Measurements from ENCODE around the gene ACO1. TPM values are rescaled to one million over a fixed set of nuclear protein-coding genes. Genes with fewer than 3 reads are reported as not detected.

ACO1 gene
- total RNA-seq, 1 donor from 2014 or later: 37.6 TPM

DNA sequence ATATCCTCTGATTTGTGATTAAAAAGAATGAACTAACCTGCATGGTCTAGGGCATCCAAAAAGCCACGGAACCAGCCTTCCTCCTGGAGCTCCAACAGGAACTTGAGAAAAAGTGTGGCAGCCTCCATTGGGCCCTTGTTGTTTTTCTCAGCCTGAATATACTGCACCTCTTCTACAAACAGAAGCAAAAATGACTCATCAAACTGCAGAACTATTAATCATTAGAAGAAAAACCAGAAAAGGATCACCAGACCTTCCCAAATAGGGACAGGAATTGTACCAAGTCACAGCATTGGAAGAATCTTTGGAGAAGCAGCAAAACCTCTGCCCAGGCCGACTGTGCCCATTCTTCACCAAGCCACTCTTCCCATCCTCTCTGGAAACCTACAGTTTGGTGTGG lies 116.3 kb downstream of the ACO1 start:
- H3K4me3 ChIP-seq: no peak overlapping the region
- TF ChIP-seq EZH2 (IDR thresholded peaks at IDR 0.05) (no peak), EZH2phosphoT487 (IDR thresholded peaks at IDR 0.05) (no peak)
- TF ChIP-seq, protein P1, sequence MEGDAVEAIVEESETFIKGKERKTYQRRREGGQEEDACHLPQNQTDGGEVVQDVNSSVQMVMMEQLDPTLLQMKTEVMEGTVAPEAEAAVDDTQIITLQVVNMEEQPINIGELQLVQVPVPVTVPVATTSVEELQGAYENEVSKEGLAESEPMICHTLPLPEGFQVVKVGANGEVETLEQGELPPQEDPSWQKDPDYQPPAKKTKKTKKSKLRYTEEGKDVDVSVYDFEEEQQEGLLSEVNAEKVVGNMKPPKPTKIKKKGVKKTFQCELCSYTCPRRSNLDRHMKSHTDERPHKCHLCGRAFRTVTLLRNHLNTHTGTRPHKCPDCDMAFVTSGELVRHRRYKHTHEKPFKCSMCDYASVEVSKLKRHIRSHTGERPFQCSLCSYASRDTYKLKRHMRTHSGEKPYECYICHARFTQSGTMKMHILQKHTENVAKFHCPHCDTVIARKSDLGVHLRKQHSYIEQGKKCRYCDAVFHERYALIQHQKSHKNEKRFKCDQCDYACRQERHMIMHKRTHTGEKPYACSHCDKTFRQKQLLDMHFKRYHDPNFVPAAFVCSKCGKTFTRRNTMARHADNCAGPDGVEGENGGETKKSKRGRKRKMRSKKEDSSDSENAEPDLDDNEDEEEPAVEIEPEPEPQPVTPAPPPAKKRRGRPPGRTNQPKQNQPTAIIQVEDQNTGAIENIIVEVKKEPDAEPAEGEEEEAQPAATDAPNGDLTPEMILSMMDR (IDR thresholded peaks at IDR 0.05): no peak
- no peak overlapping the region for H3K27ac ChIP-seq
- Mint-ChIP-seq H3K36me3 (peaks cover 4% of the 10 kb centered on the region), H3K9me3 (no peaks in the 10 kb centered on the region), H3K27ac (no peak overlapping the region), H3K4me3 (no peak overlapping the region), H3K27me3 (ENCODE audit: insufficient read depth, low read depth) (peaks cover 2% of the 10 kb centered on the region), H3K4me1 (peaks cover 8% of the 10 kb centered on the region)
- H3K27me3 ChIP-seq: no peaks in the 10 kb centered on the region
- no peaks in the 10 kb centered on the region for H4K20me1 ChIP-seq (ENCODE audit: low read depth)
- H2AFZ ChIP-seq (replicated peaks): no peak overlapping the region
- H3F3A ChIP-seq (ENCODE audit: low read depth): peaks cover 4% of the 10 kb centered on the region
- no peaks in the 10 kb centered on the region for H3K4me1 ChIP-seq
- DNase-seq (ENCODE audit: low spot score): no peak
- H3K9me3 ChIP-seq (ENCODE audit: low read depth): no peaks in the 10 kb centered on the region
- H3K9ac ChIP-seq: no peak overlapping the region
- H3K36me3 ChIP-seq: no peaks in the 10 kb centered on the region
- no peaks in the 10 kb centered on the region for H3K79me2 ChIP-seq (ENCODE audit: low read depth)
- no peak overlapping the region for H3K4me2 ChIP-seq

DNA sequence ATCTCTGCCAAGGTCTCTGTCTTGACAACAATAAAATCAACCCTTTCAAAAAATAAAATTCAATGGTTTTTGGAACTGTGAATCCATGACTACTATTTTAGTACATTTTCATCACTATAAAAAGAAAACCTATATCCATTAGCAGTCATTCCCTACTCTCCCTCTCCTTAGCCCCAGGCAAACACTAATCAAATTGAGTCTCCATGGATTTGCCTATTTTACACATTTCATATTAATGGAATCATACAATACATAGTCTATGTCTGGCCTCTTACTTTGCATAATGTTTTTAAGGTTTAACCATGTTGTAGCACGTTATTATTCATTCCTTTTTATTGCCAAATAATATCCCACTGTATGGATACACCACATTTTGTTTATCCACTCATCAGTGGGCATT lies 117.4 kb downstream of the ACO1 start:
- Histone ChIP-seq H3K27ac (no peak overlapping the region), H4K20me1 (ENCODE audit: low read depth) (no peaks in the 10 kb centered on the region), H3K36me3 (no peaks in the 10 kb centered on the region), H3K4me2 (no peak overlapping the region), H2AFZ (replicated peaks) (no peak overlapping the region), H3F3A (ENCODE audit: low read depth) (peaks cover 4% of the 10 kb centered on the region), H3K79me2 (ENCODE audit: low read depth) (no peaks in the 10 kb centered on the region), H3K27me3 (no peaks in the 10 kb centered on the region), H3K4me3 (no peak overlapping the region), H3K9me3 (ENCODE audit: low read depth) (no peaks in the 10 kb centered on the region), H3K4me1 (no peaks in the 10 kb centered on the region), H3K9ac (no peak overlapping the region)
- DNase-seq (ENCODE audit: low spot score): no peak
- no peak overlapping the region for H3K27ac Mint-ChIP-seq
- H3K27me3 Mint-ChIP-seq (ENCODE audit: insufficient read depth, low read depth): peaks cover 2% of the 10 kb centered on the region
- TF ChIP-seq, protein P1 (IDR thresholded peaks at IDR 0.05): no peak
- TF ChIP-seq EZH2 (IDR thresholded peaks at IDR 0.05): no peak
- TF ChIP-seq EZH2phosphoT487 (IDR thresholded peaks at IDR 0.05): no peak
- peaks cover 8% of the 10 kb centered on the region for H3K4me1 Mint-ChIP-seq
- peaks cover 4% of the 10 kb centered on the region for H3K36me3 Mint-ChIP-seq
- no peaks in the 10 kb centered on the region for H3K9me3 Mint-ChIP-seq
- no peak overlapping the region for H3K4me3 Mint-ChIP-seq

- no peak overlapping the region for H3K27ac ChIP-seq
- DNase-seq (ENCODE audit: low spot score): no peak
- no peaks in the 10 kb centered on the region for H3K36me3 ChIP-seq
- Mint-ChIP-seq H3K4me1 (peaks cover 8% of the 10 kb centered on the region), H3K27me3 (ENCODE audit: insufficient read depth, low read depth) (peaks cover 2% of the 10 kb centered on the region), H3K27ac (no peak overlapping the region), H3K9me3 (no peaks in the 10 kb centered on the region), H3K36me3 (peaks cover 4% of the 10 kb centered on the region), H3K4me3 (no peak overlapping the region)
- H3K27me3 ChIP-seq: no peaks in the 10 kb centered on the region
- peaks cover 4% of the 10 kb centered on the region for H3F3A ChIP-seq (ENCODE audit: low read depth)
- no peaks in the 10 kb centered on the region for H3K9me3 ChIP-seq (ENCODE audit: low read depth)
- H3K4me2 ChIP-seq: no peak overlapping the region
- TF ChIP-seq EZH2 (IDR thresholded peaks at IDR 0.05): no peak
- TF ChIP-seq EZH2phosphoT487 (IDR thresholded peaks at IDR 0.05): no peak
- TF ChIP-seq, protein P1 (IDR thresholded peaks at IDR 0.05): no peak
- H3K4me3 ChIP-seq: no peak overlapping the region
- no peak overlapping the region for H2AFZ ChIP-seq (replicated peaks)
- H3K79me2 ChIP-seq (ENCODE audit: low read depth): no peaks in the 10 kb centered on the region
- no peaks in the 10 kb centered on the region for H3K4me1 ChIP-seq
- H3K9ac ChIP-seq: no peak overlapping the region
- H4K20me1 ChIP-seq (ENCODE audit: low read depth): no peaks in the 10 kb centered on the region
Observed at GRCh38 chr9:32502464-32502863, 118.0 kb downstream of the ACO1 start.
